GM19099 (cell line): Measurements from ENCODE around the gene COG5.

Experiments
- POLR2A ChIP-seq: IDR thresholded peaks from 3 replicates; pipeline ENCODE4 v1.6.1; 2011; ENCODE audit warnings: low read depth; ENCODE audit not compliant: insufficient read length; ENCODE audit errors: extremely low read depth

COG5 gene

GRCh38 chr7:107207459-107207858 lies 356.3 kb downstream of the COG5 start:
- no peak for TF ChIP-seq POLR2A

- no peak for TF ChIP-seq POLR2A
These were observed 357.0 kb downstream of the COG5 start for GRCh38 chr7:107206706-107207105.

GRCh38 chr7:107206136-107206535 lies 357.6 kb downstream of the COG5 start:
- TF ChIP-seq POLR2A = no peak

GRCh38 chr7:107203607-107204006 lies 360.1 kb downstream of the COG5 start:
- TF ChIP-seq POLR2A = no peak

DNA sequence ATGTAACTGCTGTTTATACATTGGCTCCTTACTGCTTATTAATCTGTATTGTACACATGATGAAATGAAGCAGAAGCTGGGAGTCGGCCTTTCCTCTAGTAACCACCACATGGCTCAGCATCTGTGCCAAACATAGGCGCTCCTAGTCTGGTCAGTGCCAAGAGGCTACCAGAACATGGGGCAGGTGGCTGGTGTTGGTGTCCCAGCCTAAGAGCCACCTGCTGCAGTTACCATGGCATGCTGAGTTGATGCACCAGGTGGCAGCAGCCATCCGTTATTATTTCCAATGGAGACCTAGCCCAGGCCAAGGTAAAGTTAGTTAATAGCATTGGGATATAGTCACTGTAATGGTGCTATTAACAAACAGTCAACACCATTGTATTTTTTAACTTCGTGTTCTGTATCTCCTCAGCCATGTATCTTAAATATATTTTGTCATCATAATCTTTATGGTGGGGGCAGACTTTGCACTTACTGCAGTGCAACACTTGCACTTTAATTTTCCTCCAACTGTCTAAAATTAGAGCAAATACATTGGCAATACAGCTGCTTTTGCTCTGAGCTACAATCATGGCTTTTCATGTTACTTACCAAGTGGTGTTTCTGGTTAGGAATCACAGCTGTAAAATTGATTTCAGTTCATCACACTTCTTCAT lies 361.8 kb downstream of the COG5 start:
- TF ChIP-seq POLR2A = no peak

DNA sequence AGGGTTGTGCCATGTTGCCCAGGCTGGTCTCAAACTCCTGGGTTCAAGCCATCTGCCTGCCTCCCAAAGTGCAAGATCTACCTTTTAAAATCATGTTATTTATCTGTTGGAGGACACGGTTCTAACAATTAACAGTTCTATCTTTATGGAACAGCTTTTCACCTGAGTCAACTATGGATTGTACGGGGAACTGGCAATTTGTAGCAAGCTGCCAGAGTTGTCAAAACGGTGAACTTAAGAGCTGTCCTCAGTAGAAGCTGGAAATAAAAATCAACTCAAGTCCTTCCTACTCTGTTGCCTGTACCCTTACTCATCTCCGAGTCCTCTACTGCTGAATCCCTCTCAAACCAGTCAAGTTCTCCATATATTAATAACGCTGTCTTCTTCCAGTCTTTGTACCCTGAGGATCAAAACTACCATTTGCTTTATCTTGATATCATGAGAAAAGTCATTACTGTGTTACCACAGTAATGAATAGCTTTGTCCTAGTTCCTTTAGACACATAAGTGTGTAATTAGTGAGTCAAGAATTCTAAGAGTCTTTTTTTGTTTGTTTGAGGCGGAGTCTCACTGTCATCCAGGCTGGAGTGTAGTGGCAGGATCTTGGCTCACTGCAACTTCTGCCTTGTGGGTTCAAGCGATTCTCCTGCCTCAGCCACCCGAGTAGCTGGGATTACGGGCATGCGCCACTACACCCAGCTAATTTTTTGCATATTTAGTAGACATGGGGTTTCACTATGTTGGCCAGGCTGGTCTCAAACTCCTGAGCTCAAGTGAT lies 366.7 kb downstream of the COG5 start:
- no peak for TF ChIP-seq POLR2A

DNA sequence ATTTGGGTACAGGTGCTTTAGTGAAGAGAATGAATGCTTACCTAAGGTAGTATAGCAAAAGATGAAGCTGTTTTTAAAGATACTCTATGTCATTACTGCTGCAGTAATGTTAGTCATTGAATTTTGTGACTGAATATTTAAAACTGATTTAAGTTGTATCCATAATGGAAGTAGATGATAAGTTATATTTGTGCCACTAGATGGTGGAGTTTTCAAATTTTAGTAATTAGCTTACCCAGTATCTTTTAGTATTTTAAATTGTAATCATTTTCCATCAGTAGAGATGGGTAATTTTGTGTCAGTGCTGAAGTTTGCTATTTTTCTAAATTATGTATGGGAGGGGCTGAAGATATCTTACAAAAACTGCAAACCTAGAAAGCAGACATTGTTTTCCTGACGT lies 369.7 kb downstream of the COG5 start:
- TF ChIP-seq POLR2A = no peak

DNA sequence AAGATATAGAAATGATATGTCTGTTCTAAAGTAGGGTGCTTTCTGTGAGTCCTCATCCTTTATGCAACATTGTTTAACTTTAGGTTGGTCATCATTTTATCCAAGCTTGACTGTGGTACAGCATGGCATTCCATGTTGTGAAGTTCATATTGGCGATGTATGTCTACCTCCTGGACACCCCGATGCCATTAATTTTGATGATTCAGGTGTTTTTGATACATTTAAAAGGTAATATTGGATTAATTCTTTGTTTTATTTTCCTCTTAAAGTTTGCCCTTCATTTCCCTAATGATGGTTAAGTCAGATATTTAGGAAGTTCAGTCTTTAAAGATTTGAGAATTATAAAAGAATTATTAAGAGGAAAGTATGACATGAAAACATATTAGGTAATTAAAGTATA lies 373.6 kb downstream of the COG5 start:
- no peak for TF ChIP-seq POLR2A

- TF ChIP-seq POLR2A = no peak
These were observed 375.9 kb downstream of the COG5 start for GRCh38 chr7:107187774-107188173.

- no peak for TF ChIP-seq POLR2A
These were observed 377.5 kb downstream of the COG5 start for GRCh38 chr7:107186240-107186639.

DNA sequence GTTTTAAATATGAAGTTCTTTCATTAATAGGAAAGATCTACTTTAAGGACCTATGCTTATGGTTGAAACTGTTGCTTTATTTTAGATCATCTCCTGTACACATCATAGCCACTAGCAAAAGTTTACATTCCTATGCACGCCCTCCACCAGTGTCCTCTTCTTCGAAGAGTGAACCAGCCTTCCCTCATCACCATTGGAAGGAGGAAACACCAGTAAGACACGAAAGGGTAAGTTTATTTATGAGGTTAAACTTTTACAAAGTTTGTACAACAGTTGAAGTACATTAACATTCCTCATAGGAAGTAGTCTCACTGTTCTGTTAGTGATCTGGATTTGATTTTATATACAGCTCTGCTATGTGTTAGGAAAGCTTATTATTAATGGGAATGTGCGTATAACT lies 378.0 kb downstream of the COG5 start:
- no peak for TF ChIP-seq POLR2A

- no peak for TF ChIP-seq POLR2A
These were observed 382.5 kb downstream of the COG5 start for GRCh38 chr7:107181172-107181571.

DNA sequence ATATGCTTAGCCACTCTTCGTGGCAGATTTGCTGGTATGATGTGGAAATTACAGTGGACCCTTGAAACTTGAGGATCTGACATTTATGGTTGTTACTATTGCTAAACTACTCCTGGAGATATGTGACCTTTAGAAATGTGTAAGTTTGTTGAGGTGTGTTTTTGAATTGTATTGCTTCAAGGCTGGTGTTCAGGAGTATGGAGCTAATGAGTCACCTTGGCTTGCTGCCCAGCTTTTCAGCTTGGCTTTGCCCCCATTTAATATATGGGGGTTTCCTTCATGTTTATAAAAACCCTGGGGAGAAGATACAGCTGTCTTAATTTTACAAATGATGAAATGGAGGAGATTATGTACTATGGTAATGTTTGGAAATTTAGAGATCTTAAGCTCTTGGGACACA lies 383.3 kb downstream of the COG5 start:
- TF ChIP-seq POLR2A = no peak

- no peak for TF ChIP-seq POLR2A
These were observed 384.2 kb downstream of the COG5 start for GRCh38 chr7:107179326-107180164.

DNA sequence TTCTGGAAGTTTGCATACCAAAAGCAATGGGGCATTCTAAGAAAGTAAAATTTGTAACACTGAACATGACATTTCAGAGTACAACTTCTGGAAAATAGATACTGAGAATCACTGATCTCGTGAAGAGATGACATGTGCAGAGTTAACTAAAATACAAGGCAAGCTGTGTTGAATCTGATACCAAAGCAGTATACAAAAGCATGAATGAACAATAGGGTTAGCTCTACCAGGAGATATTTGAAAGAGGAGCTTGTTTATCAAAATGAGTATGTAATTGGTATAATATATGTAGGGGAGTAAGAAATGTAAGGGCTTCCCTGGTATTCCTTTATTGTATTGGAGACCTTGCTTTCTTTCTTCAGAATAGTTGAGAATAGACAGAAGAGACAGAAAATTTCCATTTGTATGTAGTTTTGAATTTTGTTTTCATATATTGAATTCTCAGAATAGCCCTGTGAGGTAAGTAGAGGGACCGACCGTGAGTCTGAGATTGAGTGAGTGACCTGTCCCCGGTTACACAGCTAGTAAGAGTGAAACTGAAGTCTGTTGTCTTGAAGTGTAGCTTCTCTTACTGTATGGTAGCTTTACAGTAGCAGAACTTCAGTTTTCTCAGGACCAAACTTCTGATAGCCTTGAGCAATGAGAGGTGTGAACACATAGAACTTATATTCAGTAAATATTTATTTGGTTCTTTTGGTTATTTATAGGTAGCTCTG lies 389.9 kb downstream of the COG5 start:
- no peak for TF ChIP-seq POLR2A
